Skeletal muscle tissue (tissue), 4 donors: Measurements from ENCODE around the gene CORO6. TPM values are rescaled to one million over a fixed set of nuclear protein-coding genes. Genes with fewer than 3 reads are reported as not detected.

Source experiments
- H3K27ac ChIP-seq: one replicate; pipeline ENCODE4 v1.7.0; 2013; ENCODE audit warnings: mild to moderate bottlenecking, low read depth, low read length, inconsistent platforms
- H3K27me3 ChIP-seq, 3 donors: one replicate each; pipeline ENCODE4 v1.7.0; 2013; ENCODE audit warnings: low read length in 3 of 3; ENCODE audit not compliant: control insufficient read depth in 3 of 3, insufficient read depth in 3 of 3
- H3K36me3 ChIP-seq, 3 donors: one replicate each; pipeline ENCODE4 v1.7.0; 2013; ENCODE audit warnings: low read length in 3 of 3; ENCODE audit not compliant: control insufficient read depth in 3 of 3, insufficient read depth in 3 of 3
- H3K4me1 ChIP-seq, 3 donors: one replicate each; pipeline ENCODE4 v1.7.0; 2013; ENCODE audit warnings: low read length in 3 of 3, mild to moderate bottlenecking in 3 of 3; ENCODE audit not compliant: control insufficient read depth in 3 of 3, insufficient read depth in 3 of 3
- H3K4me3 ChIP-seq, 3 donors: one replicate each; pipeline ENCODE4 v1.7.0; 2013; ENCODE audit warnings: low read length in 3 of 3
- H3K9ac ChIP-seq, 3 donors: one replicate each; pipeline ENCODE4 v1.7.0; 2013; ENCODE audit warnings: low read length in 3 of 3, mild to moderate bottlenecking in 3 of 3, moderate library complexity in 2 of 3, low read depth in 1 of 3
- H3K9me3 ChIP-seq, 3 donors: one replicate each; pipeline ENCODE4 v1.7.0; 2013; ENCODE audit warnings: low read length in 3 of 3; ENCODE audit not compliant: control insufficient read depth in 3 of 3
- total RNA-seq: library from RNA; depleted of rRNA; stranded (reverse); fragments of >200 nt; gene quantifications from one replicate; pipeline ENCODE4 v1.2.3, GENCODE V29; 2014
- donor health status: Osteomylitis.

The CORO6 gene
- total RNA-seq, 1 donor from 2014 or later: 43.3 TPM

DNA sequence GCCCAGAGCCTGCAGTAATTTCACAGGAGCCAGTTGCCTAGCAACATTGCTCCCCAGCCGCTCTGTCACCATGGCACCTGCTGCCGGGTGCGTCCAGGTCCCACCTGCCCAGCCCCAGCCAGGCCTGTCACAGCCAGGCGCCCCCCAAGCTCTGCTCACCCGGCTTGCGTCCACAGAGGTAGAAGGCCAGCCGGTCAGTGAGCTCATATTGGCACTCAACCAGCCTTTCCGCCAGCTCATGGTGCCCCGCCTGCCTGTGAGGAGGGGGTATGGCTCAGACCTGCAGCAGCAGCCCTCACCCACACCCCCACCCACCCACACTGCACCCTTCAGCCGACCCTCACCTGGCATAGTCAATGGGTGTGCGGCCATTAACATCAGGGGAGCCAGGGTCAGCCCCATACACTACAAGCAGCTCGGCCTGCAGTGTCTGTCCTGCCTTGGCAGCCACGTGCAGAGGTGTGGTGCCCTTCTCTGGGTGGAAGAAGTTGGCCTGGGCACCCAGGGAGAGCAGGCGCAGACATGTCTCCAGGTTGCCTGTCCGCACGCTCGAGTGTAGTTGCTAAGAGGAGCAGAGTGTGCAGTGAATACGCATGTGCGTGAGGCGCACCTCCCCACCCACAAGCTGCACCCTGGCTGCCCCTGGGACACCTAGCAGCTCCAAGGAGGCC, 41.0 kb downstream of the CORO6 start:
- H3K9me3 ChIP-seq: no peaks in the 10 kb centered on the region
- no peaks in the 10 kb centered on the region for H3K27me3 ChIP-seq
- H3K9ac ChIP-seq: no peak overlapping the region
- H3K4me3 ChIP-seq: no peak overlapping the region
- peaks cover 38 to 43% (median 39%) of the 10 kb centered on the region in 3 donors for H3K36me3 ChIP-seq
- H3K4me1 ChIP-seq: peaks cover 40 to 62% (median 51%) of the 10 kb centered on the region in 3 donors
- no peak overlapping the region for H3K27ac ChIP-seq

DNA sequence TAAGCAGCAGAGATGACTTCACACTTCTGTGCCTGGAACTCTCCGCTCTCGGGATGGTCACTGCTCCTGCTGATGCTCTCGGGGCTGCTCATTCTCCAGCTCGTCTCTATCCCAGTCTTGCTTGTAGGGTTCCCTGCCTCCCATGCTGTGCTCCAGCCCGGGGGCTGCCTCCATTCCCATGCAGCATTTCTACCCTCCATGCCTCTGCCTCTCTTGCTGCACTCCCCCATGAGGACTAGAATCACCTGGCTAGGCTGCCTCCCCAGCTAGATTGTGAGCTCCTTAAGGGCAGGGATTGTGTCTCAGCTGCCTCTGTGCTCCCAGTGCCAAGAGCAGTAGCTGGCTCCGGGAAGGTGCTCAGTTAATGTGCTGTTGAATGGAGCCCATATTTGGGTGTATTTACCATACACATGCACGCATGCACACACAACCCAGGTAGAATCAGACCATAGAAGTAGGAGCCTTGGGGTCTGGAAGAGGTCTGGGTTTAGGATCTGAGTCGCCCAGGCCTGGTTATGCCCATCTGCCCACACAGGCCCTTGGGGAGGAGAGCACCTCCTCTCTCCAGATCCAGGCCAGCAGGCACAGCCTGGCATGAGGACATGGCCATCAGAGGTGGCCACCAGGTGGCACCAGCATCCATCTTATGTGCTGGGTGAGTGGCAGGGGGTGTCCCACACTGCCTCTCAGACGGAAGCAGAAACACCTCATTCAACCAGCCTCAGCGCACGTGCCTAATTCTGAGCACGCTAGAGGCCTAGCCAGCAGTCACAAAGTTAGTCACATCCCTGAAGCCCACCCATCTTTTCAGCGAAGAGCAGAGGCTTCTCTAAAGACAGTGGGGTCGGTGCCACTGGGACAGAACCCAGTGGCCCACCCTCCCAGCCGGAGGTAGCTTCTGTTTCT, 42.6 kb downstream of the CORO6 start:
- peaks cover 30 to 49% (median 38%) of the 10 kb centered on the region in 3 donors for H3K4me1 ChIP-seq
- no peak overlapping the region for H3K27ac ChIP-seq
- H3K9me3 ChIP-seq: no peaks in the 10 kb centered on the region
- H3K9ac ChIP-seq: peak overlapping the region in 1 of 3 donors; percentile 40
- no peaks in the 10 kb centered on the region for H3K27me3 ChIP-seq
- peaks cover 54 to 58% (median 55%) of the 10 kb centered on the region in 3 donors for H3K36me3 ChIP-seq
- H3K4me3 ChIP-seq: peak overlapping the region in 1 of 3 donors; percentile 22

DNA sequence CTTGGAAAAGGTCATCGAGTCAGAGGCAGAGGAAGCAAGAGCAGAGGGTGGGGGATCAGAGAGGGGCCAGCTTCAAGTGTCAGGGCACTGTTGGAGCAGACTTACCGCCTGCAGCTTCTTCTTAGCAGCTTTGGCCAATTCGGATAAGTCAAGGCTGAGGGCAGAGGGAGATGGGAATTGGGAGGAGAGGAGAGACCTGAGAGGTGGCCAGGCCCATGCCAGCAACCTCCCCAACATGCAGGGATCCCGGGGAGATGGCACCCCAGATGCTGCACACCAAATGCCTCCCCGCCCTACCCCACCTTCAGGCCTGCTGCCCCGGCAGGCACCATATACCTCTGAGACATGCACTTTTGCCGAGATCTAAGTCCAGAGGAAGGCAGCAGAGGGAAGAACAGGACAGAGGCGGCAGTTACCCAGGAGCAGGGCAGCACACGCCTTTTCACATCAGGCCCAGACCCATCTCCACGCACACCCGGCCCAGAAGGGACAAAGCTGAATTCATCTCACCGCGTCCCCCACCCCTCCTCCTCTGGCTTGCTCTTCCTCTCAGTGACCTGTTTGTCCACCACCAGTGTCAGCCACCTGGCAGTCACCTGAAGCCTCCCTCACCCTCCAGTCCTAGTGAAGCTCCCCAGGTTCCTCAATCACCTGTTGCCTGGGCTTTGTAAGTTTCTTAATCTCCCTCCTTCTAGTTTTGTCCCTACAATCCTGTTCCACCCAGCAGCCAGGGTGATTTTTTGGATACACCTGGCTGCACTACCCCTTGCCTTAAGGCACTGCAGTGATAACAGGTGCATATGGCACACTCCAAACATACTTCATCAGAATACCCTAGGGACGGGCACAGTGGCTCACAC, 43.9 kb downstream of the CORO6 start:
- Histone ChIP-seq H3K27ac (no peak overlapping the region), H3K9ac (no peak overlapping the region), H3K4me1 (peaks cover 21 to 37% (median 26%) of the 10 kb centered on the region in 3 donors), H3K4me3 (no peak overlapping the region), H3K36me3 (peaks cover 60 to 67% (median 63%) of the 10 kb centered on the region in 3 donors), H3K9me3 (no peaks in the 10 kb centered on the region), H3K27me3 (no peaks in the 10 kb centered on the region)

DNA sequence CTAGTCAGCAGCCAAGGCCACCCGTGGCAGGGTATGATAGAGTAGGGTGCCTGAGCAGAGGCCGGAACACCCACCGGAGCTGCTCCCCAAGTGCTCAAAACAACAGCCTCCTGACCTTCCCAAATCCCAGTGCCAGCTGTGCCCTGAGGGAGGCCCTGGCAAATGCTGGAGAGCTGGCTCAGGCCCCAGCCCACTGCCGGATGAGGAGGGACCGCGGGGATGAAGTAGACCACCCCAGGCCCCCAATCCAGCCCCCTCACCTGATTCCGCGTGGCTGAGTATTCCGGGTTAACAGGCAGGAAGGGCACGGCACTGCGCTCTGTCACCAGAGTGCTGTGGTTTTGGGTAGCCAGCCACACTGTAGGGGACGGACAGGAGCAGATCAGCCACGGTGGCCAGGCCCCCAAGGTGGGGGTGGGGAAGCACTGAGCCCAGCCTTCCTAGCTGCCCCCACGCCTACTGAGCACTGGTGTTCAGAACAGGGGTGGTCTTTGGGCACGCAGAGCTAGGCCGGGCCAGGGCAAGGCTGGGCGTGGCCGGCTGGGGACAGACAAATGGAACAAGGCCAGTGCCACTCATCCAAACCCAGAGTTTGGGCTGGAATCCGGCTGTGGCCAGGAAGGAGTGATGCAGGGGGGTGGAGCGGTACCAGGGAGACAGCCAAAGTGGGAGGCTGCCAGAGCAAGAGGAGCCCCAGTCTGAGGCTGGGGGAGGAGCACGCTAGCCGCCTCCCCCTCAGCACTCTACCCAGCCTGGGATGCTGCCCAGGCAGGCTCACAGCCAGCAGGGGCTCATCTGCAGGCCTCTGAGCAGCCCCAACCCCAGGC, 45.1 kb downstream of the CORO6 start:
- Histone ChIP-seq H3K9me3 (no peaks in the 10 kb centered on the region), H3K27me3 (no peaks in the 10 kb centered on the region), H3K4me1 (peaks cover 11 to 32% (median 18%) of the 10 kb centered on the region in 3 donors), H3K36me3 (peaks cover 57 to 67% (median 62%) of the 10 kb centered on the region in 3 donors), H3K4me3 (no peak overlapping the region), H3K9ac (no peak overlapping the region), H3K27ac (no peak overlapping the region)

DNA sequence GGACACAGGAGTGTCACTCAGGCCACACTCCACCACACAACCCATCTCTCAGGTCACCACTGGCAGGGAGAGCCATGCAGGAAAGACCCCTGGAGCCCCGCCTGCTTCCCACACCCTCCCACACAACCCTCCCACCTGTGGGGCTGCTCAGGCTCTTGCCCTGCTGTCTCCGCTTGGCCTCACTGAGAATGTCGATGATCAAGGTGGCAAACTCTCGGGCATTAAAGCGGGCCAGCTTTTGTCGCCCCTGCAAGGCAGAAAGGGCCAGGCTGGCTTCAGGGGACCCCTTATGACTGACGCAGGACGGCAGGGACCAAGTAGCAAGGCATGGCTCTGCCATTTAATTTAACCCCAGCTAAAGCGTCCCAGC, 45.7 kb downstream of the CORO6 start:
- no peak overlapping the region for H3K27ac ChIP-seq
- H3K27me3 ChIP-seq: no peaks in the 10 kb centered on the region
- H3K36me3 ChIP-seq: peaks cover 51 to 63% (median 60%) of the 10 kb centered on the region in 3 donors
- H3K4me3 ChIP-seq: no peak overlapping the region
- H3K9me3 ChIP-seq: no peaks in the 10 kb centered on the region
- no peak overlapping the region for H3K9ac ChIP-seq
- peaks cover 11 to 34% (median 19%) of the 10 kb centered on the region in 3 donors for H3K4me1 ChIP-seq

DNA sequence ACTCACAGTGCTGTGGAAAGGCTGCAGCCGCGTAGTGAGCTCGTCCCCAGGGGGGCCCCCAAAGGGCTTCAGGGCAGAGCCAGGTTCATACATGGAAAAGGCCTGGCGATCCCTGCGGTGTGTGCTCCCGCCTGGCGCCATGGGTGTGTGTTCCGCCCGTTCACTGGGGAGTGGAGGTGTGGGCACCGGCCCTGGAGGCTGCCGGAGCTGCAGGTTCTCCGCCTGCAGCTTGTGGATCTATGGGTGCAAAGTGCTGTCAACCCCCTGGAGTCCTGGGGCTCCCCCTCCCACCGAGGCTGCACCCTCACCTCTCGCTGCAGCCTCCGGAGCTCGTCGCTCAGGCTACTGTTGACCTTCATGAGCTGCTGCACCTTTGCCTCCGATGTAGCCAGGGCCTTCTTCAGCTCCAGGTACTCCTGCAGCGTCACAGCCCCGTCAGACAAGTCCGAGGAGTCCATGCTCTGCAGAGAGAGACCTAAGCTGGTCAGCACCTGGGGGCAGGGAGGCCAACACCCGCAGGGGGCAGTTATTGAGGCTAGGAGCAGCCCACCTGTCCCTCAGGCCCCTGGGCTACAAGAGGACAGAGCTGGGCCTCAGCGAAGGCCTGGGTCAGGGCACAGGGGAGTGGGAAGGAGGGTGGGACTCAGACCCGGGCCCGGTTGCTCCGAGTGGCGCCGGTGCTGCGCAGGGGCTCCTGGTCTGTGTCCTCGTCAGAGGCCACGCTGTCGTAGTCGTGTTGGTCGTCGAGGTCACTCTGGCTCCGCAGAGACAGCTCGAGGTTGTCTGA, 46.3 kb downstream of the CORO6 start:
- Histone ChIP-seq H3K27ac (no peak overlapping the region), H3K36me3 (peaks cover 49 to 60% (median 59%) of the 10 kb centered on the region in 3 donors), H3K9me3 (no peaks in the 10 kb centered on the region), H3K4me1 (peaks cover 14 to 34% (median 21%) of the 10 kb centered on the region in 3 donors), H3K4me3 (no peak overlapping the region), H3K9ac (no peak overlapping the region), H3K27me3 (no peaks in the 10 kb centered on the region)

DNA sequence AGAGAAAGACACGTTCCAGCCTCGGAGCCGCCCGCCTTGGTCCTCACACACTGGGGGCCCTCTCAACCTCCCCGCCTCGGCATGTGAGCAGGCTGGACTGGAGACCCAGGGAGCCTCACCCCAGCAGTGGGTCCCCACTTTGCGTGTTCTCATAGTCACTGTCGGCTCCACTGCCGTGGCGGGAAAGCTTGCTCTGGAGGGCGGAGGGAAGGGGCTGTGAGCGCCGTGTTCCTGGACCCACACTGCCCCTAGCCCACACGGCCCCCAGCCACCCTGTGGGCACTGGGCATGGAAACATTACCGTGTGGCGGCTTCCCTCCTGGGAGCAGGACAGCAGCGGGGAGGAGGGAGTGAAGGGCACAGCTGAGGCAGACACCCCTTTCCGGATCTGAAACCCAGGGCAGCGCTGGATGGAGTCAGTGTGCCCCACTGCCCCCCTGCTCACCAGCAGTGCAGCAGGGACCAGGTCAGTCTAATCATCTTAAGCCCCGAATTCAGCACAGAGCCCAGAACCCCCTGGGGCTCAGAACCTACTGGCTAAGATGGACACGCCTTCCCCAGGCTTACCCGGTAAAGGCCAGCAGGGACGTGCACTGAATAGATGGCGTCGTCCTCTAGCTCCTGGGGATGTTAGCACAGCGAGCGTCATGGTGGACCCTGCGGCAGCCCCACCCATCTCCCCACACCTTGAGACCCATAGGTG, 47.0 kb downstream of the CORO6 start:
- Histone ChIP-seq H3K4me1 (peaks cover 17 to 30% (median 23%) of the 10 kb centered on the region in 3 donors), H3K9me3 (no peaks in the 10 kb centered on the region), H3K27ac (no peak overlapping the region), H3K4me3 (no peak overlapping the region), H3K27me3 (no peaks in the 10 kb centered on the region), H3K9ac (no peak overlapping the region), H3K36me3 (peaks cover 44 to 60% (median 59%) of the 10 kb centered on the region in 3 donors)

DNA sequence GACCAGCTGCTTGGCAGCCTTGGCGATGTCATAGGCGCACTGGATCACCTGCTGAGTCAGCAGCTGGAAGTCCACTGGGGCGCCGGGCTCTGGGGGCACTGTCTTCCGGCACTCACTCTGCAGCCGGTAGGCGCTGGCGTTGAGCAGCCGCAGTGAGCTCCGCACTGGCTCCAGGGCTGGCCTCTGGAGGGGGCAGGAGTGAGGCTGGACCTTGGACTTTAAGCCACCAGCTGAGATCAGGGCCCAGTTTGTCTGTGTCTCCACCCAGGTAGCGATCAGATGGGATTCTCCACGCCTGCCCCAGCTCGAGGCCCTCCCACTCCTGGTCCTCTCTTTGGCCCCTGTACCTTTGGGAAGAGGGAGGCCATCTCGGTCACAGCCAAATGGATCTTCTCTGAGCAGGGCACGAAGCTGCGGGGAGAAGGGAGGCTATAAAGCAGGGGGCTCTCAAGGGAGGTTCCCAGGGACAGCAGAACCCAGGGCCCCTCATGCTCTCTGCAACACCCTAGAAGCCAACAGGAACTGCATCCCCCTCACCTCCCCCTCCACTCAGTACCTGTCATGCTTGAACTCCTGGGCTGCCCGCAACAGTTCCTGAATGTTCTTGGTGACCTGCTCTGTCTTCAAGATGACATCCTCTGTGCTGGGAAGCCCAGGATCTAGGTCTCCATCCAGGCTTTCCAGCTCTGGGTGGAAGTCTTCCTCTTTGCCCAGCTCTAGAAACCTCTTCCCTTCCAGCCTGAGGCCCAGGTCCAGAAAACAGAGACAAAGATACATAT, 47.8 kb downstream of the CORO6 start:
- Histone ChIP-seq H3K4me3 (no peak overlapping the region), H3K27ac (no peak overlapping the region), H3K27me3 (no peaks in the 10 kb centered on the region), H3K4me1 (peaks cover 13 to 27% (median 19%) of the 10 kb centered on the region in 3 donors), H3K36me3 (peaks cover 43 to 57% (median 57%) of the 10 kb centered on the region in 3 donors), H3K9me3 (no peaks in the 10 kb centered on the region), H3K9ac (no peak overlapping the region)
